Neural cell (in vitro differentiated cells): Measurements from ENCODE around the gene OR6V1. TPM values are rescaled to one million over a fixed set of nuclear protein-coding genes. Genes with fewer than 3 reads are reported as not detected.

Experiments used
- H2AFZ ChIP-seq: fragments of 200-600, 300-800 bp; sonication (generic), shearing (Covaris generic); 2 replicates; pipeline ENCODE4 v1.6.0; 2014; ENCODE audit warnings: low read depth, mild to moderate bottlenecking, antibody characterized with exemption, low read length, moderate library complexity
- H3F3A ChIP-seq: fragments of 200-600 bp; shearing (Covaris generic); 2 replicates; pipeline ENCODE4 v1.6.1; 2016; ENCODE audit warnings: mild to moderate bottlenecking, moderate library complexity, mixed read lengths, antibody characterized with exemption, low read length; ENCODE audit not compliant: insufficient read depth, poor library complexity, severe bottlenecking
- H3K27ac ChIP-seq: fragments of 200-600, 300-800 bp; sonication (generic), shearing (Covaris generic); 2 replicates; pipeline ENCODE4 v1.5.1; 2014; ENCODE audit warnings: mild to moderate bottlenecking, low read length, moderate library complexity
- H3K27me3 ChIP-seq: fragments of 300-800, 200-600 bp; sonication (generic), shearing (Covaris generic); 2 replicates; pipeline ENCODE4 v1.6.0; 2014; ENCODE audit warnings: mild to moderate bottlenecking, low read depth, low read length, moderate library complexity; ENCODE audit not compliant: insufficient read depth
- H3K36me3 ChIP-seq: fragments of 300-800, 200-600 bp; sonication (generic), shearing (Covaris generic); 2 replicates; pipeline ENCODE4 v1.5.1; 2014; ENCODE audit warnings: mild to moderate bottlenecking, antibody characterized with exemption, low read length, moderate library complexity; ENCODE audit not compliant: insufficient read depth
- H3K4me2 ChIP-seq: fragments of 300-800, 200-600 bp; sonication (generic), shearing (Covaris generic); 2 replicates; pipeline ENCODE4 v1.6.0; 2014; ENCODE audit warnings: mild to moderate bottlenecking, low read length
- H3K4me3 ChIP-seq: fragments of 300-800, 200-600 bp; sonication (generic), shearing (Covaris generic); 2 replicates; pipeline ENCODE4 v1.5.1; 2014; ENCODE audit warnings: mild to moderate bottlenecking, low read length, moderate library complexity
- H3K79me2 ChIP-seq: fragments of 200-600 bp; shearing (Covaris generic); replicated peaks from 2 replicates; pipeline ENCODE4 v1.6.0; 2014; ENCODE audit warnings: mild to moderate bottlenecking, low read length, moderate library complexity; ENCODE audit not compliant: insufficient read depth
- H3K9ac ChIP-seq: fragments of 300-800, 200-600 bp; sonication (generic), shearing (Covaris generic); 2 replicates; pipeline ENCODE4 v1.6.1; 2016; ENCODE audit warnings: mild to moderate bottlenecking, low read length, mixed read lengths
- H3K9me2 ChIP-seq: fragments of 200-600 bp; shearing (Covaris generic); 2 replicates; pipeline ENCODE4 v1.6.1; 2016; ENCODE audit warnings: mild to moderate bottlenecking, low read length, mixed read lengths; ENCODE audit not compliant: insufficient read depth
- H3K9me3 ChIP-seq: fragments of 200-600, 300-800 bp; sonication (generic), shearing (Covaris generic); 2 replicates; pipeline ENCODE4 v1.6.1; 2016; ENCODE audit warnings: mild to moderate bottlenecking, mixed run types, low read length, moderate library complexity, mixed read lengths
- H4K20me1 ChIP-seq: fragments of 200-600 bp; shearing (Covaris generic); 2 replicates; pipeline ENCODE4 v1.6.1; 2016; ENCODE audit warnings: mild to moderate bottlenecking, mixed run types; ENCODE audit not compliant: insufficient read depth
- CTCF ChIP-seq: fragments of 450-650 bp; IDR thresholded peaks from 2 replicates; pipeline ENCODE4 v1.5.1; 2014; ENCODE audit warnings: antibody characterized with exemption, mild to moderate bottlenecking, moderate library complexity; ENCODE audit not compliant: poor library complexity, severe bottlenecking
- EP300 ChIP-seq: fragments of 450-650 bp; conservative IDR thresholded peaks from 2 replicates; pipeline ENCODE4 v1.6.1; 2014; ENCODE audit warnings: antibody characterized with exemption, mild to moderate bottlenecking, moderate library complexity; ENCODE audit not compliant: poor library complexity, severe bottlenecking
- EZH2 ChIP-seq: fragments of 200-600, 300-800 bp; shearing (Covaris generic), sonication (generic); IDR thresholded peaks from 2 replicates; pipeline ENCODE4 v1.6.1; 2014; ENCODE audit warnings: antibody characterized with exemption, low read length, borderline replicate concordance, mild to moderate bottlenecking; ENCODE audit not compliant: insufficient read depth, poor library complexity, severe bottlenecking
- MXI1 ChIP-seq: fragments of 450-650 bp; conservative IDR thresholded peaks from 2 replicates; pipeline ENCODE4 v1.6.1; 2014; ENCODE audit warnings: antibody characterized with exemption, mild to moderate bottlenecking; ENCODE audit not compliant: poor library complexity, severe bottlenecking
- POLR2AphosphoS5 ChIP-seq: IDR thresholded peaks from 2 replicates; pipeline ENCODE4 v1.6.1; 2012
- RAD21 ChIP-seq: fragments of 450-650 bp; conservative IDR thresholded peaks from 2 replicates; pipeline ENCODE4 v1.6.1; 2014; ENCODE audit warnings: antibody characterized with exemption, mild to moderate bottlenecking, moderate library complexity
- REST ChIP-seq: IDR thresholded peaks from 2 replicates; pipeline ENCODE4 v1.6.1; 2012; ENCODE audit warnings: borderline replicate concordance
- SMC3 ChIP-seq: fragments of 450-650 bp; conservative IDR thresholded peaks from 2 replicates; pipeline ENCODE4 v1.6.1; 2014; ENCODE audit warnings: antibody characterized with exemption, mild to moderate bottlenecking, moderate library complexity; ENCODE audit not compliant: poor library complexity
- TAF1 ChIP-seq: IDR thresholded peaks from 2 replicates; pipeline ENCODE4 v1.6.1; 2012; ENCODE audit warnings: low read depth
- polyA plus RNA-seq: library from polyadenylated mRNA; depleted of rRNA; stranded (reverse); fragments of >200 nt; gene quantifications from 2 replicates; pipeline ENCODE4 v1.2.3, GENCODE V29; 2014

OR6V1 gene
- polyA plus RNA-seq, 1 donor from 2014 or later = not detected

GRCh38 chr7:143027683-143028082, 24.5 kb upstream of the OR6V1 start:
- Histone ChIP-seq H3K27me3 (no peaks in the 10 kb centered on the region), H3K27ac (no peak overlapping the region), H3K4me2 (no peak overlapping the region), H3K9me3 (no peaks in the 10 kb centered on the region), H3K9me2 (no peaks in the 10 kb centered on the region), H3K36me3 (no peaks in the 10 kb centered on the region), H3F3A (no peaks in the 10 kb centered on the region), H4K20me1 (no peaks in the 10 kb centered on the region), H3K79me2 (no peaks in the 10 kb centered on the region), H2AFZ (no peak overlapping the region), H3K9ac (no peak overlapping the region), H3K4me3 (no peak overlapping the region)
- TF ChIP-seq POLR2AphosphoS5 = no peak
- TF ChIP-seq RAD21 = no peak
- TF ChIP-seq SMC3 = no peak
- no peak for TF ChIP-seq EP300
- TF ChIP-seq MXI1 = no peak
- TF ChIP-seq TAF1 = no peak
- TF ChIP-seq EZH2 = no peak
- TF ChIP-seq REST = no peak
- TF ChIP-seq CTCF = no peak

GRCh38 chr7:143038635-143039034, 13.5 kb upstream of the OR6V1 start:
- Histone ChIP-seq H3K4me3 (no peak overlapping the region), H2AFZ (no peak overlapping the region), H3K79me2 (no peaks in the 10 kb centered on the region), H3K27ac (peak overlapping the region; percentile 47), H3K36me3 (no peaks in the 10 kb centered on the region), H3K27me3 (no peaks in the 10 kb centered on the region), H3K4me2 (no peak overlapping the region), H4K20me1 (no peaks in the 10 kb centered on the region), H3K9ac (peak overlapping the region; percentile 21), H3F3A (no peaks in the 10 kb centered on the region), H3K9me3 (no peaks in the 10 kb centered on the region), H3K9me2 (no peaks in the 10 kb centered on the region)
- peak; percentile 84 for TF ChIP-seq POLR2AphosphoS5
- no peak for TF ChIP-seq SMC3
- TF ChIP-seq TAF1 = no peak
- peak; percentile 89 for TF ChIP-seq EP300
- TF ChIP-seq MXI1 = no peak
- TF ChIP-seq REST = peak; percentile 73
- TF ChIP-seq RAD21 = no peak
